Endothelial cell of umbilical vein (primary cell): ENCODE measurements around the gene ZPBP2. TPM values are rescaled to one million over a fixed set of nuclear protein-coding genes. Genes with fewer than 3 reads are reported as not detected.

Experiments
- BruUV-seq: library from RNA; stranded (reverse); fragments of 400-500 nt; replicated peaks from 2 replicates; lab custom pipeline; 2021; lab: Mats Ljungman, UMichigan
- CTCF ChIA-PET: fragments of 300-600, 350-600 bp; sonication (Branson Sonifier 250); formaldehyde crosslinking; loops from one replicate; lab custom pipeline; 2021; ENCODE audit warnings: antibody characterized with exemption, inconsistent platforms; lab: Charles Lee
- POLR2A ChIA-PET: fragments of 300-600, 350-600 bp; sonication (Branson Sonifier 250); formaldehyde crosslinking; loops from one replicate; lab custom pipeline; 2021; ENCODE audit warnings: antibody characterized with exemption, inconsistent platforms; lab: Charles Lee
- DNase-seq: peaks from one replicate; pipeline ENCODE4 v3.0.0-alpha.2; 2011; ENCODE audit warnings: low read depth, low spot score
- FAIRE-seq: peaks from 2 replicates; lab custom pipeline; 2011; peaks lifted over from hg19 to GRCh38; lab: Jason Lieb, UNC
- H2AFZ ChIP-seq: 2 replicates; pipeline ENCODE4 v1.6.0; 2012; ENCODE audit warnings: low read depth, low read length, control low read depth, inconsistent platforms
- H3K27ac ChIP-seq: 2 replicates; pipeline ENCODE4 v1.5.1; 2011; ENCODE audit warnings: low read depth, mild to moderate bottlenecking, control low read depth, low read length, moderate library complexity; ENCODE audit not compliant: insufficient read depth
- H3K27me3 ChIP-seq, 2 experiments: 2 replicates each; pipeline versions ENCODE4 v1.6.0 to v1.6.1; 2011; ENCODE audit warnings: low read length in 2 of 2, mixed read lengths in 1 of 2; ENCODE audit not compliant: control insufficient read depth in 2 of 2, insufficient read depth in 2 of 2
- H3K36me3 ChIP-seq, 2 experiments: 2 replicates in 1 of 2; 3 replicates in 1 of 2; pipeline ENCODE4 v1.5.1; 2011; ENCODE audit warnings: low read length in 2 of 2, mild to moderate bottlenecking in 1 of 2, moderate library complexity in 1 of 2; ENCODE audit not compliant: control insufficient read depth in 2 of 2, insufficient read depth in 2 of 2; ENCODE audit errors: extremely low read depth in 1 of 2
- H3K4me1 ChIP-seq: 3 replicates; pipeline ENCODE4 v1.5.1; 2011; ENCODE audit warnings: mild to moderate bottlenecking, low read length; ENCODE audit not compliant: control insufficient read depth, insufficient read depth; ENCODE audit errors: extremely low read depth
- H3K4me2 ChIP-seq: 2 replicates; pipeline ENCODE4 v1.6.1; 2011; ENCODE audit warnings: low read length, control low read depth, mixed read lengths; ENCODE audit not compliant: insufficient read depth
- H3K4me3 ChIP-seq, 3 experiments: fragments of 200-600 bp in 1 of 3; sonication (generic), shearing (Covaris generic) in 1 of 3; replicated peaks in 1 of 3; 2 replicates each; pipeline ENCODE4 v1.5.1; 2011 to 2016; ENCODE audit warnings: control low read depth in 3 of 3, low read length in 3 of 3, mild to moderate bottlenecking in 2 of 3, inconsistent platforms in 1 of 3, low read depth in 1 of 3, moderate library complexity in 1 of 3; ENCODE audit not compliant: insufficient read depth in 1 of 3
- H3K79me2 ChIP-seq: 2 replicates; pipeline ENCODE4 v1.6.0; 2012; ENCODE audit warnings: low read length, inconsistent platforms; ENCODE audit not compliant: control insufficient read depth, insufficient read depth
- H3K9ac ChIP-seq: replicated peaks from 2 replicates; pipeline ENCODE3; 2011; ENCODE audit warnings: low read length, control low read depth; ENCODE audit not compliant: insufficient read depth; ENCODE audit errors: extremely low read depth
- H3K9me1 ChIP-seq: replicated peaks from 3 replicates; pipeline ENCODE4 v1.6.0; 2011; ENCODE audit warnings: mild to moderate bottlenecking, low read length; ENCODE audit not compliant: control insufficient read depth, insufficient read depth; ENCODE audit errors: extremely low read depth
- H3K9me3 ChIP-seq: replicated peaks from 2 replicates; pipeline ENCODE4 v1.5.1; 2012; ENCODE audit warnings: low read length, inconsistent platforms; ENCODE audit not compliant: control insufficient read depth, insufficient read depth
- H4K20me1 ChIP-seq: replicated peaks from 2 replicates; pipeline ENCODE3; 2011; ENCODE audit warnings: mild to moderate bottlenecking, low read length; ENCODE audit not compliant: control insufficient read depth, insufficient read depth; ENCODE audit errors: extremely low read depth
- EZH2 ChIP-seq: IDR thresholded peaks from 2 replicates; pipeline ENCODE4 v1.6.1; 2012; ENCODE audit warnings: borderline replicate concordance, low read depth, mild to moderate bottlenecking, moderate library complexity, low read length, inconsistent platforms; ENCODE audit not compliant: severe bottlenecking
- FOS ChIP-seq: IDR thresholded peaks from 2 replicates; pipeline ENCODE4 v1.6.1; 2011; ENCODE audit warnings: mild to moderate bottlenecking, low read length, moderate library complexity, borderline replicate concordance; ENCODE audit not compliant: insufficient read depth
- GATA2 ChIP-seq: IDR thresholded peaks from 2 replicates; pipeline ENCODE4 v1.7.0; 2011; ENCODE audit warnings: low read depth, mild to moderate bottlenecking, moderate library complexity, mixed read lengths, low read length; ENCODE audit not compliant: insufficient read length, insufficient read depth
- JUN ChIP-seq: IDR thresholded peaks from 2 replicates; pipeline ENCODE4 v1.6.1; 2011; ENCODE audit warnings: borderline replicate concordance, low read depth; ENCODE audit not compliant: insufficient read length, insufficient read depth
- MYC ChIP-seq: IDR thresholded peaks from one replicate; pipeline ENCODE4 v1.6.1; 2011; ENCODE audit warnings: mild to moderate bottlenecking, low read depth, low read length
- POLR2AphosphoS5 ChIP-seq: IDR thresholded peaks from 2 replicates; pipeline ENCODE4 v1.6.1; 2012; ENCODE audit warnings: low read depth, mild to moderate bottlenecking, control low read depth, low read length, moderate library complexity; ENCODE audit not compliant: insufficient read depth
- dilution Hi-C: fragments of 300-500 bp; cut with MboI; formaldehyde crosslinking; loops from one replicate; pipeline ENCODE4 v1.15.0; 2019; ENCODE audit warnings: low sequenced_read_pairs; ENCODE audit not compliant: extremely low pct_ligation_motif_present
- intact Hi-C: fragments of 100-400 bp; cut with micrococcal nuclease; formaldehyde crosslinking; loops from one replicate; pipeline ENCODE4 v1.10.0; 2022
- polyA plus RNA-seq, 4 experiments: library from polyadenylated mRNA; depleted of rRNA in 3 of 4; stranded (reverse) in 3 of 4; unstranded in 1 of 4; fragments of >200 nt; gene quantifications; 2 replicates each; pipeline versions ENCODE4 v1.2.1 to v1.2.3, GENCODE V29; 2011 to 2012; ENCODE audit warnings: missing spikeins in 1 of 4
- total RNA-seq: library from RNA; stranded (reverse); gene quantifications from 2 replicates; pipeline ENCODE4 v1.2.3, GENCODE V29; 2021
- TF ChIP-seq, protein P1 (sequence below): IDR thresholded peaks from 2 replicates; pipeline ENCODE4 v1.6.1; 2011; ENCODE audit not compliant: insufficient read depth, insufficient read length

ZPBP2 gene
- total and polyA plus RNA-seq, 2 donors (not counting 3 experiments of a cell fraction or from before 2014, with no cell fraction given): not detected

DNA sequence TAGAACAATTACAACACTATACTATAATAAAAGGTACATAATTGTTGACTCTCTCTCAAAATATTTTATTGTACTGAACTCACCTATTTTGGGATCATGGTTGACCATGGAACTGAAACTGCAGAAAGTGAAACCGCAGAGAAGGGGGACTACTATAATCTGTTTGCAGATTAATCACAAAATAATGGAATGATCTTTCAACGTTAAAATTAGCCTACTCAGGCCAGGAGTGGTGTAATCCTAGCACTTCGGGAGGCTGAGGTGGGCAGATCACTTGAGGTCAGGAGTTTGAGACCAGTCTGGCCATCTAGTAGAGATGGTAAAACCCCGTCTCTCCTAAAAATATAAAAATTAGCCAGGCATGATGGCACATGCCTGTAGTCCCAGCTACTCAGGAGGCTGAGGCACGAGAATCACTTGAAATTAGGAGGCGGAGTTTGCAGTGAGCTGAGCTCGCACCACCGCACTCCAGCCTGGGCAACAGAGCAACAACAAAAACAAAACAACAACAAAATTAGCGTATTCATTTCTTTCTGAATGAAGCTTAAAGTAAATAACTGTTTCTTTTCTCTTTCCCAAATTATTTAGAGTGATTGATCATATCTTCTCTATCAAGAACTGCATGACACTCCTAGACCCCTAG lies 49.5 kb upstream of the ZPBP2 start:
- no peak for TF ChIP-seq MYC
- TF ChIP-seq GATA2: no peak
- TF ChIP-seq POLR2AphosphoS5: no peak
- TF ChIP-seq EZH2: no peak
- TF ChIP-seq, protein P1, sequence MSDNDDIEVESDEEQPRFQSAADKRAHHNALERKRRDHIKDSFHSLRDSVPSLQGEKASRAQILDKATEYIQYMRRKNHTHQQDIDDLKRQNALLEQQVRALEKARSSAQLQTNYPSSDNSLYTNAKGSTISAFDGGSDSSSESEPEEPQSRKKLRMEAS: no peak
- TF ChIP-seq JUN: no peak
- no peak for TF ChIP-seq FOS
- H3K9me3 ChIP-seq: no peaks in the 10 kb centered on the region
- no peaks in the 10 kb centered on the region for H3K79me2 ChIP-seq
- FAIRE-seq: no peak
- DNase-seq: no peak
- ChIA-PET POLR2A (no interaction called here), CTCF (interaction anchor here (1.1 kb wide), 1 partner anchor 13 kb away, joined by 3 read pairs; no protein-coding TSS in a partner anchor)
- intact Hi-C loops: no loop called here
- H2AFZ ChIP-seq: no peak overlapping the region
- H4K20me1 ChIP-seq: no peaks in the 10 kb centered on the region
- H3K4me3 ChIP-seq: no peak overlapping the region
- H3K9me1 ChIP-seq: no peaks in the 10 kb centered on the region
- H3K4me2 ChIP-seq: no peak overlapping the region
- H3K27ac ChIP-seq: no peak overlapping the region
- H3K36me3 ChIP-seq: no peaks in the 10 kb centered on the region
- BruUV-seq: no TSS peak
- peaks cover 16 to 18% of the 10 kb centered on the region in 2 experiments for H3K27me3 ChIP-seq
- dilution Hi-C loops: no loop called here
- H3K4me1 ChIP-seq: no peaks in the 10 kb centered on the region
- no peak overlapping the region for H3K9ac ChIP-seq

DNA sequence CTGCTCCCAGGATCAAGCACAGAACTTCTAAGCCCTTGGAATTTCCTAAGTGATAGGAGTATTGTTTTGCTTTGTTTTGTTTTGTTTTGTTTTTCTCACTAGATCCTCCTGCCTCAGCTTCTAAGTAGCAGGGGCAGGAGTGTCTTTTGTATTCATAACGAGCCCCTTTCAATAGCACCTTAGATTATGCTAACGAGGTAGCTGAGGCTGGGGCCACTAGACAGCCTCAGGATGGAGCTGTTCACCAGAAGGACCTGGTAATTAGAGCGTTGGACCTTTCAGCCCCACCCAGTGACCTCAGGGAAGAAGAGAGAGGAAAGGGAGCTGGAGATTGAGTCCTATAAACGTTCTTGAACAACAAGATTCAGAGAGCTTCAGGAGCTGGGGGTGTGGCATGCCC lies 47.5 kb upstream of the ZPBP2 start:
- H3K9me3 ChIP-seq: peaks cover 2% of the 10 kb centered on the region
- DNase-seq (no peak), FAIRE-seq (no peak)
- no peak overlapping the region for H3K4me3 ChIP-seq
- CTCF ChIA-PET: interaction anchor here (1.0 to 1.6 kb wide), 2 partner anchors 8 to 52 kb away, joined by 3 read pairs; no protein-coding TSS in a partner anchor
- H3K79me2 ChIP-seq: no peaks in the 10 kb centered on the region
- POLR2A ChIA-PET: no interaction called here
- no peaks in the 10 kb centered on the region for H4K20me1 ChIP-seq
- intact Hi-C loops (loop anchor here (5.0 kb wide), 1 partner anchor 343 kb away; no protein-coding TSS in a partner anchor), dilution Hi-C loops (no loop called here)
- H3K9ac ChIP-seq: no peak overlapping the region
- no peak overlapping the region for H3K4me2 ChIP-seq
- no peak for TF ChIP-seq JUN
- no TSS peak for BruUV-seq
- no peaks in the 10 kb centered on the region for H3K4me1 ChIP-seq
- H2AFZ ChIP-seq: no peak overlapping the region
- no peaks in the 10 kb centered on the region for H3K36me3 ChIP-seq
- no peaks in the 10 kb centered on the region for H3K9me1 ChIP-seq
- peaks cover 5 to 8% of the 10 kb centered on the region in 2 experiments for H3K27me3 ChIP-seq
- H3K27ac ChIP-seq: no peak overlapping the region
